Measurements from ENCODE around the gene OR12D2.
"Not testable (repeated sequence)": the region's sequence is repeated elsewhere in the genome, so short reads cannot be mapped to it uniquely, and the experiment has no call there.

Gene OR12D2, protein sequence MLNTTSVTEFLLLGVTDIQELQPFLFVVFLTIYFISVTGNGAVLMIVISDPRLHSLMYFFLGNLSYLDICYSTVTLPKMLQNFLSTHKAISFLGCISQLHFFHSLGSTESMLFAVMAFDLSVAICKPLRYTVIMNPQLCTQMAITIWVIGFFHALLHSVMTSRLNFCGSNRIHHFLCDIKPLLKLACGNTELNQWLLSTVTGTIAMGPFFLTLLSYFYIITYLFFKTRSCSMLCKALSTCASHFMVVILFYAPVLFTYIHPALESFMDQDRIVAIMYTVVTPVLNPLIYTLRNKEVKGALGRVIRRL

GRCh38 chr6:29395331-29395730 lies at the start of gene OR12D2:
TSS of gene OR12D2 (plus strand) at chr6:29395631. CDS start at chr6:29396700, 1,069 bp downstream.
- no peak for DNase-seq

- not testable (repeated sequence) for DNase-seq
These were observed 46.1 kb upstream of the OR12D2 start for GRCh38 chr6:29349348-29349747.

- no peak for DNase-seq
These were observed 40.5 kb upstream of the OR12D2 start for GRCh38 chr6:29354980-29355379.

DNA sequence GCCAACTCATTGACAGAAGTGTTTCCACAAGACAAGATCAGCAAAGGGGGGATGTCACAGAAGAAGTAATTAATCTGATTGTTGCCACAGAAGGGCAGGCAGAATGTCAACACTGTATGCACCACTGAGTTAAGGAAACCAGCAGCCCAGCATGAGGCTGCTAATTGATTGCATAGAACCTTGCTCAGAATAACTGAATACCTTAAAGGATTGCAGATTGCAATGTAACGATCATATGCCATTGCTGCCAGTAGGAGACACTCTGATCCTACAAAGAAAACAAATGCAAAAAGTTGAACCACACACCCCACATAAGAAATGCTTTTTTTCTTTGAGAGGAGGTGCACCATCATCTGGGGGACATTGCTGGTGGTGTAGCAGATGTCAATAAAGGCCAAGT lies 39.8 kb upstream of the OR12D2 start:
- no peak for DNase-seq

DNA sequence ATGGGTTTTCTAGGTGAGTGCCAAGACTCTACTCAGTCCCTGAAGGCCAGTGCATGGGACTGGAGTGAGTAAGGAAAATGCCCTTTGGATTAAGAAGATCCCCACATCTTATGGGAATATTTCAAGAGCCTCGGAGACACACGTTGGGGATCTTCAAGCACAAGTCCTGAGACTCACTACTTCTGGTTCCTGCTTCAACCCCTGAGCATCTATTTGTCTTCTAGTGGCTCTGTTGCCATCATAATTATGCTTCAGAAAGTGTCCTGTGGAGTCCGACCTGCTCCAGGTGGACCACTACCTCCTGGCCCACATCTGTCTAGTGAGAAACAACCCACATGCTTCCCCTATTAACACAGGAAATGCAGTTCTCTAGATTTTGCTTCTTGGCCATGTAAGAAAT lies 26.7 kb upstream of the OR12D2 start, which contains the start of gene OR5V1:
TSS of gene OR5V1 (minus strand) at position 101 of the 400 bp plus-strand sequence. CDS start 12,670 bp downstream, outside the sequence.
- DNase-seq = no peak

DNA sequence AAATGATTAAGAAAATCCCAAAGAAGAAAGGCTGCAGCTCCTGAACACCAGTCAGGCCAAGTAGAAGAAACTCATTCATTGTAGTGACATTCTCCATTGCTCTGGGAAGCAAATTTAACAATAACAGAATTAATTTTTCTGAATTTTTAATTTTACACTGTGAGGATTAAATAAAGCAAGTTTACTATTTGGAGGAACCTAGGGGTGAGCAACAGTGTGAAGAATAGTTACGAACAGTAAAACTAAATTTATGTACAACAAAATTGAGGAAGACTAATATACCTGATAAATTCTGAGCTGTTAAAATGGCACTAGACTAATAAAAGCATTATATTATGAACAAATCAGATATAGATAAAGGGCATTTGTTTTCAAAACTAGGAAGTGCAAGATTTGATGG lies 20.2 kb upstream of the OR12D2 start, which contains the start of gene OR12D3:
TSS of gene OR12D3 (minus strand) at position 101 of the 400 bp plus-strand sequence. CDS start at position 97, 4 bp downstream.
- no peak for DNase-seq

DNA sequence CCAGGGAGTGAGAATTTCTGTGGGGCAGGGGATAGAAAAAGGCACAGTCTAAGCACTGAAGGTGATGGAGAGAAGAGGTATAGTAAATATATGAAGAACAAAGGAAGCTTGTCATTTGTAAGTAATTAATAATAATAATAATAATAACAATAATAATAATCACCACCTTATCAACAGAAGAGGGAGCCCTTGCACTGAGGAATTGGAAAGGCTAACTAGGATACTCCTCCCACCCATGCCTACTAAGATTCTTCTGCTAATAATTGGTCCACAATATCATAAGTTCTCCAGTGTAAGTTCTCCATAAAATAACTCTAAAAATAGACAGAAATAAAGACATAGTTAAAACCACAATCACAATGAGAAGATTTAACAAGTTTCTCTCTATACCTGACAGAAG lies 19.4 kb upstream of the OR12D2 start:
- no peak for DNase-seq

- no peak for DNase-seq
These were observed 6.9 kb upstream of the OR12D2 start for GRCh38 chr6:29388533-29388932.

- no peak for DNase-seq
These were observed 4.1 kb downstream of the OR12D2 start for GRCh38 chr6:29399525-29399924.

GRCh38 chr6:29403801-29404200 lies 8.4 kb downstream of the OR12D2 start:
- no peak for DNase-seq

- DNase-seq = no peak
These were observed 19.2 kb downstream of the OR12D2 start, which contains the start of gene OR12D1 for GRCh38 chr6:29414588-29414987. TSS of gene OR12D1 (plus strand) at chr6:29414928.

DNA sequence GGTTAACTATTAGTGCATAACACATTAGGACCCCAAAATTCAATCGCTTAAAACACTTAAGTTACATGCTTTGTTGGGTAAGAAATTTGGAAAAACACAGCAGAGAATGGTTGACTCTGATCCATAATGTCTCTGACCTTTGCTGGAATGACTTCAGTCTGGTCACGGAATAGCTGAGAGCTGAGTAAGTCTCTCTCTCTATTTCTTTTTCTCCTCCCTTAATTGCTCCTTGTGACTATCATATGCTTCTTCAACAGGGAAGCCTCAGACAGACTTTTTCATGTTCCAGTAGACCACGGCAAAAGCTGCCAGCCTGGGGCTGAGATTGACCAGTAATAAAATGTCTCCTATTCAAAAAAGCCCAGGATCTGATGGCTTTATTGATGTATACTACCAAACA lies 24.1 kb downstream of the OR12D2 start:
- no peak for DNase-seq

GRCh38 chr6:29424168-29424567 lies 28.7 kb downstream of the OR12D2 start:
- no peak for DNase-seq

- no peak for DNase-seq
These were observed 29.1 kb downstream of the OR12D2 start for GRCh38 chr6:29424575-29424974.

DNA sequence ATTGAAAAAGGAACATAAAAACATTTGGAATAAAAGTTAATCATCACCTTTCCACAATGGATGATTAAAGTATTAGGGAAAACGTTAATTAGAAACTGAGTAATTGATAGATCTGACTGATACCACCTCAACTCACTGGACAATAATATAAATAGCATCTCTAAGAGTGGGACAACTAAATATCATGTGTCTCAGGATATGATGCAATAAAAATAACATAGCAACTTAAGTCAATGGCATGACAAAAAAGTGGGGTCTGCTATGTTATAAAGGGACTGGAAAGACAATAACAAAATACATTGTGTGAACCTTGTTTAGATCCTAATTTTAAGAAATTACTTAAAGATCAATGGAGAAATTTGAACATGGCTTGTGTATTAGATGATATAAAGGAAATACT lies 29.6 kb downstream of the OR12D2 start:
- no peak for DNase-seq

GRCh38 chr6:29426654-29427053 lies 31.2 kb downstream of the OR12D2 start:
- no peak for DNase-seq

GRCh38 chr6:29436730-29437129 lies 41.3 kb downstream of the OR12D2 start:
- DNase-seq = not testable (repeated sequence)

GRCh38 chr6:29439006-29439405 lies 43.6 kb downstream of the OR12D2 start, which contains the start of gene OR10C1:
TSS of gene OR10C1 (plus strand) at chr6:29439306. CDS start at chr6:29440016, 710 bp downstream.
- no peak for DNase-seq

DNA sequence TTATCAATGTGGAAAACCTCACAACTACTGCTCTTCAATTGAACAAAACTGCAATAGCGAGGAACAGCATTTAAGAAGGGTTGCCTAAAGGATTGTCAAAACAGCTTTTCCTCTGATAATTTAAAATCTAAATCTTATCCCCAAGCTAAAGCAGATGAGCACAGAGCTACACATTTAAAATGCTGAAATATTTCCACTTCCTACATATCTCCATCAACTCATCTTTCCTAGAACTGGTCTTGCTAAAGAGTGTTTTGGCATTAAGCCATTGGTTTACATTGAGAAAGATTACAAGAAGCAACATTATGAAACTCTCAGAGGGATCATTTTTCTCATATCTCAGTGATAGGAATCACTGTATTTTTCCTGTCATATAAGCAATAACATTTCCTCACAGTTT lies 47.3 kb downstream of the OR12D2 start:
- no peak for DNase-seq

- DNase-seq = not testable (repeated sequence)
These were observed 48.6 kb downstream of the OR12D2 start for GRCh38 chr6:29444031-29444430.
